ENCODE measurements around the gene NTN3.

GRCh38 chr16:2459647-2460390 is 11.3 kb upstream of the NTN3 start, which contains the start of gene TEDC2:
- TF ChIP-seq CTCF (conservative IDR thresholded peaks at IDR 0.05) (no peak), EZH2 (IDR thresholded peaks at IDR 0.05; ENCODE audit: low read depth) (no peak)
